ENCODE measurements around the gene PI4KB. TPM values are rescaled to one million over a fixed set of nuclear protein-coding genes. Genes with fewer than 3 reads are reported as not detected.

PI4KB gene
- total RNA-seq, 2 experiments from 2014 or later, result 38.0 to 50.6 TPM

GRCh38 chr1:151346082-151346768 is 19.0 kb upstream of the PI4KB start:
- TF ChIP-seq CTCF (conservative IDR thresholded peaks at IDR 0.05; ENCODE audit: low read length) (peak; percentile 33; the same call in 1 of the 2 replicates), EZH2phosphoT487 (IDR thresholded peaks at IDR 0.05; ENCODE audit: borderline replicate concordance, low read depth, low read length) (no peak)
- Histone ChIP-seq H2AFZ (ENCODE audit: low read length) (peak overlapping the region; percentile 50; the same call in 1 of the 2 replicates), H3K9me2 (ENCODE audit: insufficient read depth, low read length) (no peaks in the 10 kb centered on the region), H3K9me3 (ENCODE audit: low read length) (peaks cover 4% of the 10 kb centered on the region; the same call in 1 of the 2 replicates), H3K79me2 (ENCODE audit: insufficient read depth, low read depth, low read length) (peaks cover 18% of the 10 kb centered on the region; the same call in 1 of the 2 replicates), H3K4me1 (ENCODE audit: insufficient read depth, low read length, poor library complexity, severe bottlenecking) (peaks cover 27% of the 10 kb centered on the region), H3K4me3 (ENCODE audit: low read depth, low read length, poor library complexity, severe bottlenecking) (peak overlapping the region; percentile 97), H3K4me2 (ENCODE audit: low read length) (peak overlapping the region; percentile 85), H3K36me3 (ENCODE audit: insufficient read depth, low read length) (peaks cover 49% of the 10 kb centered on the region), H4K20me1 (ENCODE audit: insufficient read depth, low read length) (no peaks in the 10 kb centered on the region), H3K27ac (ENCODE audit: low read depth, low read length, poor library complexity, severe bottlenecking) (peak overlapping the region; percentile 90)
- intact Hi-C loops (cut with micrococcal nuclease; ENCODE audit: unreplicated experiment), result loop anchor here (2.0 to 5.0 kb wide), 3 partner anchors 53 to 166 kb away; partner anchors contain the start of genes CGN, PIP5K1A and PSMB4
- ChIA-PET CTCF (ENCODE audit: unreplicated experiment) (no interaction called here), POLR2A (no interaction called here)
- BruUV-seq (replicated peaks), result TSS peak; percentile 78
- peak; percentile 26 for DNase-seq (ENCODE audit: low spot score)

DNA sequence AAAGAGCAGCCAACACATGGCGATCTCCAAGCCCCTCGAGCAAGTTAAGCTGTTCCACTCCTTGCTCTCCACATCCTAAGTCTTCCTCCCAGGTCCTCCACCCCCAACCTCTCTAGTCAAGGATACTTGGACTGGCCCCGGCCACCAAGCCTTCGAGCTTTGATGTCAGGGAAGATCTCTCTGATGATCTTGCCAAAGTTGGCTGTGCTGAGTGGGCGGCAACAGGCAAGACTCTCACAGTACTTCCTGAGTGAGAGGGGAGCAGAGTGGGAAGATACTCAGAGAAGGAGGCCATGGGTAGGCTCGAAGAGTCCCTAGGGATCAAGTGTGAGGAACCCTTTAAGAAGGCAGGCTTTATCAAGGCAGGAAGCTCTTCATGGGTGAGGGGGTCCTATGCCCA is 17.1 kb upstream of the PI4KB start:
- Histone ChIP-seq H3K27ac (ENCODE audit: low read depth, low read length, poor library complexity, severe bottlenecking) (no peak overlapping the region), H3K36me3 (ENCODE audit: insufficient read depth, low read length) (peaks cover 49% of the 10 kb centered on the region), H4K20me1 (ENCODE audit: insufficient read depth, low read length) (no peaks in the 10 kb centered on the region), H3K9me2 (ENCODE audit: insufficient read depth, low read length) (no peaks in the 10 kb centered on the region), H3K4me3 (ENCODE audit: low read depth, low read length, poor library complexity, severe bottlenecking) (no peak overlapping the region), H3K9me3 (ENCODE audit: low read length) (no peaks in the 10 kb centered on the region), H2AFZ (ENCODE audit: low read length) (no peak overlapping the region), H3K4me2 (ENCODE audit: low read length) (no peak overlapping the region), H3K4me1 (ENCODE audit: insufficient read depth, low read length, poor library complexity, severe bottlenecking) (peaks cover 33% of the 10 kb centered on the region), H3K79me2 (ENCODE audit: insufficient read depth, low read depth, low read length) (peaks cover 18% of the 10 kb centered on the region; the same call in 1 of the 2 replicates)
- no peak for TF ChIP-seq CTCF (conservative IDR thresholded peaks at IDR 0.05; ENCODE audit: low read length)
- no peak for TF ChIP-seq EZH2phosphoT487 (IDR thresholded peaks at IDR 0.05; ENCODE audit: borderline replicate concordance, low read depth, low read length)
- DNase-seq (ENCODE audit: low spot score), result no peak
- no TSS peak for BruUV-seq (replicated peaks)
- CTCF ChIA-PET (ENCODE audit: unreplicated experiment), result no interaction called here
- POLR2A ChIA-PET, result interaction anchor here (1.3 to 1.8 kb wide), 2 partner anchors 11 to 17 kb away, joined by 3 to 4 read pairs; partner anchors contain the start of gene PI4KB
- intact Hi-C loops (cut with micrococcal nuclease; ENCODE audit: unreplicated experiment), result loop anchor here (5.0 kb wide), 1 partner anchor 247 kb away; no protein-coding TSS in a partner anchor

- Histone ChIP-seq H3K79me2 (ENCODE audit: insufficient read depth, low read depth, low read length) (peaks cover 18% of the 10 kb centered on the region; the same call in 1 of the 2 replicates), H3K9me2 (ENCODE audit: insufficient read depth, low read length) (no peaks in the 10 kb centered on the region), H3K36me3 (ENCODE audit: insufficient read depth, low read length) (peaks cover 49% of the 10 kb centered on the region), H3K27ac (ENCODE audit: low read depth, low read length, poor library complexity, severe bottlenecking) (no peak overlapping the region), H3K4me2 (ENCODE audit: low read length) (no peak overlapping the region), H3K4me3 (ENCODE audit: low read depth, low read length, poor library complexity, severe bottlenecking) (no peak overlapping the region), H3K9me3 (ENCODE audit: low read length) (no peaks in the 10 kb centered on the region), H2AFZ (ENCODE audit: low read length) (no peak overlapping the region), H4K20me1 (ENCODE audit: insufficient read depth, low read length) (no peaks in the 10 kb centered on the region), H3K4me1 (ENCODE audit: insufficient read depth, low read length, poor library complexity, severe bottlenecking) (peaks cover 33% of the 10 kb centered on the region)
- no peak for DNase-seq (ENCODE audit: low spot score)
- CTCF ChIA-PET (ENCODE audit: unreplicated experiment), result no interaction called here
- intact Hi-C loops (cut with micrococcal nuclease; ENCODE audit: unreplicated experiment), result loop anchor here (5.0 kb wide), 1 partner anchor 246 kb away; no protein-coding TSS in a partner anchor
- POLR2A ChIA-PET, result interaction anchor here (0.5 to 1.8 kb wide), 3 partner anchors 12 to 385 kb away, joined by 3 to 4 read pairs (median 3); partner anchors contain the start of gene PI4KB
- no TSS peak for BruUV-seq (replicated peaks)
- TF ChIP-seq EZH2phosphoT487 (IDR thresholded peaks at IDR 0.05; ENCODE audit: borderline replicate concordance, low read depth, low read length), result no peak
- TF ChIP-seq CTCF (conservative IDR thresholded peaks at IDR 0.05; ENCODE audit: low read length), result no peak
These were observed 16.4 kb upstream of the PI4KB start for GRCh38 chr1:151343587-151343986.
